ENCODE measurements around the gene SSU72.
"Not testable (repeated sequence)": the region's sequence is repeated elsewhere in the genome, so short reads cannot be mapped to it uniquely, and the experiment has no call there.

Gene SSU72

GRCh38 chr1:1526476-1526875, 48.2 kb downstream of the SSU72 start:
- not testable (repeated sequence) for DNase-seq (ENCODE audit: low spot score)

- not testable (repeated sequence) for DNase-seq (ENCODE audit: low spot score)
Measured at GRCh38 chr1:1524750-1525383, 49.8 kb downstream of the SSU72 start.

DNA sequence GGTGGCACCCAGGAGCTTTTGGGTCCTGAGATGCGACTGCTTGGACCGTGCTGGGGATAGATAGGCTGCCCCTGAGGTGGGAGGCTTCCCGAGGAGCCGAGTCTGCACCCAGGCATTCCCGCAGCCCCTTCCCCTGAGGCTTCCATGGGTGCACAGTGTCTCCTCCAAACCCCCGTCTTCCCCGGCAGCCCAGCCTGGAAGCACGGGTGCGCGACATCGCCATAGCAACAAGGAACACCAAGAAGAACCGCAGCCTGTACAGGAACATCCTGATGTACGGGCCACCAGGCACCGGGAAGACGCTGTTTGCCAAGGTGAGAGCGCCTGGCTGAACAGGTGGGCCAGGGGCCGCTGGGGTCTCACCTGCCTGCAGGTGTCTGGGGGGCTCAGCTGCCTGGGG, 51.0 kb downstream of the SSU72 start:
- DNase-seq (ENCODE audit: low spot score) = not testable (repeated sequence)

- DNase-seq (ENCODE audit: low spot score) = not testable (repeated sequence)
Measured at GRCh38 chr1:1523226-1523625, 51.4 kb downstream of the SSU72 start.

DNA sequence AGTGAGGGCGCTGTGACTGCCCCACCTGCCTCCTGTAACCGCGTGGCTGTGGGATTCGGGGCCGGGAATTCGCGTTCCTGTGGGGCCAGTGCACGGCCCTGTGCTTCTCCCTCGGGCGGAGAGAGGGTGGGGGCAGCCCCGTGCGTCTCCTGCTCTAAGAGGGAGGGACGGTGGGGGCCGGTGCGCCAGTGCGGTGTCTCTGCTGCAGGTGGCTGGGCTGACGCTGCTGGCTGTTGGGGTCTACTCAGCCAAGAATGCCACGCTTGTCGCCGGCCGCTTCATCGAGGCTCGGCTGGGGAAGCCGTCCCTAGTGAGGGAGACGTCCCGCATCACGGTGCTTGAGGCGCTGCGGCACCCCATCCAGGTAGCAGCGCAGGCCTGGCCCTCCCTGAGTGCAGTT, 52.1 kb downstream of the SSU72 start:
- not testable (repeated sequence) for DNase-seq (ENCODE audit: low spot score)

DNA sequence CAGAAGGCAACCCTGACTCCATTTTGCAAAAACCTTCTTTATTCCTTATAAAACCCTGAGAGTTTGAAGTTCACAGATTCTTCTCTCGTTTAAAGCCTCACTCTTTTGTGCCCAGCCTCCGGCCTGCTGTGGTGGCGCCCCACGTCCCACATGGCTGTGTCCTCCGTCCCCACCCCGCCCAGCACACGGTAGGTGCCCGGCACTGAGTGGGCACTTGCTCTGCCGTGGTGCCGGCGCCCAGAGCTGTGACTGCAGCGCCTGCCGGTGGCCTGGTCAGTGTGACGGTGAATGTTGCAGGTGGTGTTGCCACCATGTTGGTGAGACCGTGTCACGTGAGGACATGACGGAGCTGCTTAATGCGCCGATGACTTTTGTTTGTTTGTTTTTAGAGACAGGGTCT, 53.3 kb downstream of the SSU72 start:
- no peak for DNase-seq (ENCODE audit: low spot score)

DNA sequence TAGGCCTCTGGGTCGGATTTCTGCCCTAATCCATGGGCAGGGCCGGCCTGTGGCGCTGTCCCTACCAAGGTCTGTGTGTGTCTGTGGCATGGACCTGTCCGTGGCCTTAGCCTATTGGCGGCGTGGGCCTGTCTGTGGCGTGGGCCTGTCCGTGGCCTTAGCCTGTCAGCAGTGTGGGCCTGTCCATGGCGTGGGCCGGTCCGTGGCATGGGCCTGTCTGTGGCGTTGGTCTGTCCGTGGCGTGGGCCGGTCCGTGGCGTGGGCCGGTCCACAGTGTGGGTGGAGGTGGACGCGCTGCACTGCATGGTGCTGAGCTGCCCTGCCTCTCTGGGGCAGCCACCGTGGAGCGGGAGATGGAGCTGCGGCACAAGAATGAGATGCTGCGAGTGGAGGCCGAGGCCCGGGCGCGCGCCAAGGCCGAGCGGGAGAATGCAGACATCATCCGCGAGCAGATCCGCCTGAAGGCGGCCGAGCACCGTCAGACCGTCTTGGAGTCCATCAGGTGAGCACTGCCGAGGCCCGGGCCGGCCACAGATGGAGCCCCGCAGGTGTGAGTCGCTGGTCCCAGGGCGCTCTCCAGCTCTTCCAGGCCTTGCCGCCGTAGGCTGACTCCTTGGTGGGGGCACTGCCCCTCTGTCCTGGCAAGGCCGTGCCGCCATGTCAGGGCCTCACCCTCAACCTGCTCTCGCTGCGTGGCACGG, 54.7 kb downstream of the SSU72 start:
- not testable (repeated sequence) for DNase-seq (ENCODE audit: low spot score)

- DNase-seq (ENCODE audit: low spot score) = not testable (repeated sequence)
Measured at GRCh38 chr1:1518621-1519007, 56.0 kb downstream of the SSU72 start.

GRCh38 chr1:1517973-1518620, 56.6 kb downstream of the SSU72 start:
- no peak for DNase-seq (ENCODE audit: low spot score)

- DNase-seq (ENCODE audit: low spot score) = not testable (repeated sequence)
Measured at GRCh38 chr1:1516923-1517322, 57.7 kb downstream of the SSU72 start.

DNA sequence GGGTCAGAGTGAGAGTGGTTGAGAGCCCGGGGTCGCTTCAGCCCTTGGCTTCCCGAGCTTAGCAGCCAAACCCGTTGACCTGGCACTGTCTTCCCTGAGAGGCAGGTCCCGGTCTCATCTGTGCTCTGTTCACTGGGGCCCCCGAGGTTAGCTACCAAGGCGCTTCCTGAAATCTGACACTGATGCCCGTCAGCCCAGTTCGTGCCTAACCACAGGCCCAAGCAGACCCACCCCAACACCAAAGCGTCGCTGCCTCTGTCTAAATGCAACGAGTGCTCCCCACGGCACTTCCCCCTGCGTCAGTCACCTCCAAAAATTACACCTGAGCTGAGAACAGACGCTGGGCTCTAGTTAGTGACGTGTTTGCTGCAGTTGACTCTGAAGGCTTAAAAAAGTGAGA, 60.3 kb downstream of the SSU72 start:
- DNase-seq (ENCODE audit: low spot score) = not testable (repeated sequence)

- DNase-seq (ENCODE audit: low spot score) = not testable (repeated sequence)
Measured at GRCh38 chr1:1513675-1514074, 61.0 kb downstream of the SSU72 start.

- not testable (repeated sequence) for DNase-seq (ENCODE audit: low spot score)
Measured at GRCh38 chr1:1512425-1512824, 62.2 kb downstream of the SSU72 start.

GRCh38 chr1:1511533-1512285, 63.0 kb downstream of the SSU72 start, which contains the start of gene ATAD3A:
ATAD3A (plus strand) TSS chr1:1512162; CDS start chr1:1512269, 107 bp downstream.
- peak; percentile 94 for DNase-seq (ENCODE audit: low spot score)

DNA sequence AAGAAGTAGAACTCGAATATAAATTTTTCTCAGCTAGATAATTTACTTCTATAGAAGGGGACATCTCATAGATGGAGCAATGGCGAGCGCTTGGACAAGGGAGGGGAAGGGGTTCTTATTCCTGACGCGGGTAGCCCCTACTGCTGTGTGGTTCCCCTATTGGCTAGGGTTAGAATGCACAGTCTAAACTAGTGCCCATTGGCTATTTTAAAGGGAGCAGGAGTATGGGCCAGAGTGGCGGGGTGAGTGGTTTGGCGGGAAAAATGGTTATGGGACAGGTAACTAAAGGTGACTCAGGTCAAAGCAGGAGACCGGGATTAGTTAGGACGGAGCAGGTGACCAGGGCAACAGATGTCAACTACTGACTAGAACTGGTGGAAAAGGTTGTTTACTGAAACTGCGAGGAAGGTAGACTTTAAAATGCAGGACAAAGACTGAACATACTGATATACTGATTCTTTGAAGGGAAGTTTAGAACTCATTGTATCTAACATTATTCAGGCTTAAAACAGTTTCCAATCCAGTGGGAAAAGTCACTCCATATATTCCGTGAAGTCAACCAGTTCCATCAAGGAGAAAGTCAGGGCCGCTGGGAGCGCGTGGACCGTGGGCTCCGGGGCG, 63.6 kb downstream of the SSU72 start:
- DNase-seq (ENCODE audit: low spot score) = peak; percentile 19

- not testable (repeated sequence) for DNase-seq (ENCODE audit: low spot score)
Measured at GRCh38 chr1:1509465-1509850, 65.2 kb downstream of the SSU72 start.

- not testable (repeated sequence) for DNase-seq (ENCODE audit: low spot score)
Measured at GRCh38 chr1:1508775-1509464, 65.7 kb downstream of the SSU72 start.

DNA sequence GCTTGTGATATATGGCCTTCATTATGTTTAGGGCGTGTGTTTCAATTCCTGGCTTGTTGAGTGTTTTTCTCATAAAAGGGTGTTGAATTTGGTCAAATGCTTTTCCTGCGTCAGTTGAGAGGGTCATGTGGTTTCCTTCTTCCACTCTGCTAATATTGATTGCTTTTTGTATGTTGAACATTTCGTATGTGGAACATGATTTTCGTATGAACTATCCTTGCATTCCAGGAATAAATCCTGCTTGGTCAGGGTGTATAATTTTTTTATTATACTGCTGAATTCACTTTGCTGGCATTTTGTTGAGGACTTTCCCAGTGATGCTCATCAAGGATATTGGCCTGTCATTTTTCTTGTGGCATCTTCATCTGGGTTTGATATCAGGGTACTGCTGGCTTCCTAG, 67.4 kb downstream of the SSU72 start:
- DNase-seq (ENCODE audit: low spot score) = no peak

GRCh38 chr1:1505801-1506200, 68.9 kb downstream of the SSU72 start:
- DNase-seq (ENCODE audit: low spot score) = not testable (repeated sequence)

DNA sequence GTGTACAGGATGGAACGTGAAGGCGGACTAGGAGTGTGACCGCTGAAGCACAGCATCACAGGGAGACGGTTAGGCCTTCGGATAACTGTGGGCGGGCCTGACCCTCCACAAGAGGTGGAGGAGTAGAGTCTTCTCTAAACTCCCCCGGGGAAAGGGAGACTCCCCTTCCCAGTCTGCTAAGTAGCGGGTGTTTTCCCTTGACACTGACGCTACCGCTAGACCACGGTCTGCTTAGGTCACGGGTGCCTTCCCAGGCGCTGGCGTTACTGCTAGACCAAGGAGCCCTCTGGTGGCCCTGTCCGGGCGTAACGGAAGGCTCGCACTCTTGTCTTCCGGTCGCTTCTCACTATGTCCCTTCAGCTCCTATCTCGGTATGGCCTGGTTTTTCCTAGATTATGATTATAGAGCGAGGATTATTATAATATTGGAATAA, 69.3 kb downstream of the SSU72 start:
- peak; percentile 36 for DNase-seq (ENCODE audit: low spot score)

- peak; percentile 63 for DNase-seq (ENCODE audit: low spot score)
Measured at GRCh38 chr1:1504777-1505365, 69.8 kb downstream of the SSU72 start.

Data from hematopoietic multipotent progenitor cell treated with erythropoietin and hydrocortisone succinate and interleukin-3 and kit ligand, for 15 days (in vitro differentiated cells).